GM11168 (cell line): ENCODE measurements around the gene PMM2.
"Not testable (repeated sequence)": the region's sequence is repeated elsewhere in the genome, so short reads cannot be mapped to it uniquely, and the experiment has no call there.

ENCODE experiments used
- in situ Hi-C: fragments of 300-500 bp; cut with MboI; formaldehyde crosslinking; loops from one replicate; pipeline ENCODE4 v1.12.0; 2022; ENCODE audit warnings: low sequenced_read_pairs; ENCODE audit not compliant: unreplicated experiment

PMM2 gene

DNA sequence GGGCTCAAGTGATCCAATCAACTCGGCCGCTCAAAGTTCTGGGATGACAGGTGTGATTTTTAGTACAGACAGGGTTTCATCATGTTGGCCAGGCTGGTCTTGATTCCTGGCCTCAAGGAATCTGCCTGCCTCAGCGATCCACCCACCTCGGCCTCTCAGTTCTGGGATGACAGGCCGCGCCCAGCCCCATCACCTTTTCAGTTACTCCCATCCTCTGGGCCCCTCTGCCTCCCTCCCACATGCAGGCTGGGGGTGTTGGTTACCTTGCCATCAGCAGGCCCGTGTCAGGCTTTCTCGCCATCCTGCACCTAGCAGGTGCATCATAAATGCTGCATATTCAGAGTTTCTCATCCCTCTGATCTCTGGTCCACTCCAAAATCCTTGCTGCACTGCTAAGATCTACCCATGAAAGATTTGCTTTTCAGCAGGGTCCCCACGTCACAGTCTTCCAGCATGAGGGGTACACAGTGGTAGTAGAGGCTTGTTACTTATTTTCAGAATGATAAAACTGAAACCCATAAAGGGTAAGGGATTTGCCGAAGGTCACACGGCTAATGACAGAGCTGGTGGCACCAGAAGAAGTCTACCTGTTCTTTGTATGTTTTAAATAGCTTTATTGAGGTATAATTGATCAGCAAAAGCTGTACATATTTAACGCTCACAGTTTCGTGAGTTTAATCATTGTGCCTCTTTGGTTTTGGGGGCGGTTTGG, 16.6 kb downstream of the PMM2 start:
- in situ Hi-C loops, result no loop called here

GRCh38 chr16:8816967-8817655, 19.5 kb downstream of the PMM2 start:
- in situ Hi-C loops, result no loop called here

DNA sequence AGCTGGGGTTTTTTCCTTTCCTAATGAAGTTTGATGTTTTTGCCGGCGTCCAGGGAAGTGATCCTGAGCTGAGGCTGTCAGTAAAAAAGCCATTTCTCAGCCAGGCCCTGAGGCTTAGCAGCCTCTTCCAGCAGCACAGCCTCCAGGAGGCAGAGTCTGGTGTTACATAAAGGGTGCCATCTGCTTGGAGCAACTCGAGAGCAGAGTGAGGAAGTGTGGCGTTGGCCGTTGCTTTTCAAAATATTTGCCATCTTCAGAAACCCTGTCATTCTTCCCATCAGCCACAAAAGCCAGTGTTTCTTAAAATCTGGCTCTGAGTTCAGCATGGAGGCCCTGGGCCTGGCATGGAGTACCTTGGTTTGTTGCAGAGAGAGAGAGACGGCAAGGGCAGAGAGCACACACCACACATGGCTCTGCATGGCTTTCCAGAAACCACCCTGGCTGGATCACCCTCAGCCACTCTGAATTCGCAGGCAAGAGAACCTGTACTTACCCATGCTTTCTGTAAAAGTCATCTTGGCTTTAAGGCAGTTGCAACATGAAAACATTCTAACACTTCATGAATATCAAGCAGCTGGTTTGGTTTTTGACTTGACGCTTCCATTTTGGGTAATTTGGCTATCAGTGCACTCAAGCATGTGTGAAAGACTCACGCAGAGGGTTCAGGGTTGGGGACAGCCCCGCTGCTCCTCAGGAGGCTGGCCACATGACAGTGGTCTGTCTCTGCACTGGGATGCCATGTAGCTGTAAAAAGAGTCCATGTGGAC, 21.0 kb downstream of the PMM2 start:
- in situ Hi-C loops, result no loop called here

GRCh38 chr16:8819411-8820034, 21.9 kb downstream of the PMM2 start:
- in situ Hi-C loops, result no loop called here

- in situ Hi-C loops, result no loop called here
Observed at GRCh38 chr16:8822403-8822802, 24.8 kb downstream of the PMM2 start.

DNA sequence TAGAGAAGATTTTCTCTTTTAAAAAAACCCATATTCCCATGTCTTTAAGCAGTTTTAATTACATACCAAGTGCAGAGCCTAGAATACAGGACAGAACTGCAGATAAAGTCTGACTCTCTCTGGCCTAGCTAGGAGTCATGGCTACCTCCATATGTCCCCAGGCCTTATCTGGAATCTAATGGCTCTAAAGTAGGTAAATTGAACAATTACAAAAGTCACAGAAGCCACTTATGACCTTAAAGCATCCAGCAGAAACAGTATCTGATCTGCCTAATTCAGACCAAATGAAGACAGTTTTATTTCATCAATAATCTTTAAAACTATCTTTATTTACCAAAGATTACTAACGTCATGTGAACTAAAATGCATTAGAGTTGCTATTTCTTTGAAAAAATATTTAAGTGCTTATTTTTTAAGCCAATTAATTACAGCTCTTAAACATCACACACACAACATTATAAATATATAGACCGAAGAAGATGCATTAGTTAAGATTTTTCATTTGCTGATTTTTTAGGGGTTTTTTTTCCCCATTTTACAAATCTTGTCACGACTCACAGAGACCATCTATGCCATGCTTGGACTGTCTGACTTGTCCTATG, 28.7 kb downstream of the PMM2 start:
- in situ Hi-C loops, result no loop called here

DNA sequence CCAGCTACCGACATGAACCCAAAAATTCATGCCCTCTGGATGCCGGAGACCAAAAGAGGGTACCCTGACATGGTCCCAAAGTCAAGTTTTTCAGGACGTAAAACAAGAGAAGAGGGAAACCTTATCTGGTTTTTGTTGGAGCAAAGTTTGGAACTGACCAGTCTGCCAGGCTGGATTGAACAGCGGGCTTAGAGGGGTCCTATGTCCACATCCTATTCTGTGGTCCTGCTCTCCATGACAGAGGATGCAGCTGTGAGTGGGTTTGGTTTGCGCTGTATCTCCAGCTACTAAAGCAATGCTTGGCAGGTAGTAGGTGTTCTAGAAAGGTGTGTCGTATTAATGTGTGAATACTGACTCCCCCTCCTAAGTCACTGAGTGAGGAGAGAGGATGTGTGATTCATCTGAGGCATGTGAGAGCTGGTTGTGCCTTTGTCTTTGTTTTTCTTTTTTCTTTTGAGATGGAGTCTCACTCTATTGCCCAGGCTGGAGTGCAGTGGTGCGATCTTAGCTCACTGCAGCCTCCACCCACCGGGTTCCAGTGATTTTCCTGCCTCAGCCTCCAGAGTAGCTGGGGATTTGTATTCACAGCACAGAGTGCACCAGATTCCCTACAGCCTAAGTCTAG, 31.0 kb downstream of the PMM2 start:
- in situ Hi-C loops, result no loop called here

GRCh38 chr16:8831450-8831849, 33.8 kb downstream of the PMM2 start:
- in situ Hi-C loops, result no loop called here

DNA sequence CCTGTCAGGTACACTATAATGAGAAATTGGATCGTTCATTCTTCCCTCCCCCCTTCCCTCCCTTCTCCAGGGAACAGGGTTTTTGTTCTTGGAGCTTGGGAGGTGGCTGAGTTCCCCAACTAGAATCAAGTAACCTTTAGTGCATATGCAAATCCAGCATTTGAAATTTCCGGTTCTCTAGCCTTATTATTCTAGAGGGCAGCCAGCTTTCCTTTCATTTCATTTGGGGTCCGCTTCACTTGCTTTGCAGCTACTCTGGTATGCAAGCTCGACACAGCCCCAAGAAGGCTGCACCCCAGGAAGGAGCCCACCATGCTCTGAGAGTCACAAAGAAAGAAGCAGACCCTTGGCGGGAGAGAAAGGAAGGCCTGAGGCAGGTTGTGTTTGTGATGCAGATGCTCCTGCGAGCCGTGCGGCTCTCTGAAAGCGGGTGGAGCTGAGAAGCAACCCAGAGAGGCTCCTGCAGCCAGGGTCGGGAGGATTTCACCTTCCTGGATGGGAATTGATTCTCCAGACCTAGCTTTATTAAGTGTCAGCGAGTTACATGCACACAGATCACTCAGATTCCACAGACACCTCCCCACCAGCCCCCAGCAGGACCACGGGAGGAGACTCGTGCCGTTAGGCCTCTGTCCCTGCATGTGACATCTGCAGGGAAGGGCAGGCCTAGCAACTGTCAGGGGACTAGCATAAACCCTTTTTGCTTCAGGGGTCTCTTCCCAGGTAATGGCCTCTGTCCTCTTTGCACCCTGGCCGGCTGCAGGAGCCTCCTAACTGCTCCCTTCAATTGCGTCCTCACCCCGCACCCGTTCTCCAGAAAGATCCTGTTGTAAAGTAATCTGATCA, 34.5 kb downstream of the PMM2 start:
- in situ Hi-C loops, result no loop called here

- in situ Hi-C loops, result no loop called here
Observed at GRCh38 chr16:8832717-8833105, 35.1 kb downstream of the PMM2 start.

GRCh38 chr16:8836797-8837196, 39.2 kb downstream of the PMM2 start:
- in situ Hi-C loops, result not testable (repeated sequence)

DNA sequence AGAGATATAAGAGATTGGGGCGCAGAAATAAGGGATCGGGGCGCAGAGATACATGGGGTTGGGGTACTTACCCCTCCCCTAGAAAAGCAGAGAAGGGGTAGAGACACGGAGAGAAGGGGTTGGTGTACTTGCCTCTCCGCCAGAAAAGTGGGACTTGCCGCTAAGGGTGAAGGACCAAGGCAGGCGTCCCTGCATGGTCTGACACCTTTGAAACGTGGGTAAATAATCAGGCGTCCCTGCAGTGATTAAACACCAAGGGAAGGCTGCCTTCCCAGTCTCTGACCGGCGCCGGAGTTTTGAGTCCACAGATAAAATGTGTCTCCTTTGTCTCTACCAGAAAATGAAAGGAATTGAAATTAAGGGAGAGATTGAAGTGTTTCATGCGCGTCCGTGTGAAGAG, 40.0 kb downstream of the PMM2 start:
- in situ Hi-C loops, result not testable (repeated sequence)

DNA sequence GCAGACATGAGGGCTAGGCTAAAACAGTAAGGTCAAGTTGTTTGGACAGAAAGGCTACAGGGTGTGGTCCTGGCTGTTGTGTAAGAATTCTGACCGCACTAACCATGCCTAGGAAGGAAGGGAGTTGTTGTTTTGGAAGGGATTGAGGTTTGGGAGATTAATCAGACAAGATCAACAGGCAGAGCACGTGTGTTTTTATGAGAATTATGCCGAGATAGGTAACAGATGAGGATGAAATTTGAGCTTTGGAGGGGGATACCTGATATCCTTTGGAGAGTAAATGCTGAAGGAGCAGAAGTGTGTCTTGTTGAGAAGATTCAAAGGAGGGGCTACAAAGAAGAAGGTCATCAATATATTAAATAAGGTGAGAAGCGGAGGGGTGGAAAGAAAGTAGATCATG, 44.4 kb downstream of the PMM2 start:
- in situ Hi-C loops, result not testable (repeated sequence)

GRCh38 chr16:8843296-8843695, 45.7 kb downstream of the PMM2 start:
- in situ Hi-C loops, result not testable (repeated sequence)

GRCh38 chr16:8845699-8846298, 48.2 kb downstream of the PMM2 start:
- in situ Hi-C loops, result no loop called here

- in situ Hi-C loops, result no loop called here
Observed at GRCh38 chr16:8846401-8846932, 48.8 kb downstream of the PMM2 start.

DNA sequence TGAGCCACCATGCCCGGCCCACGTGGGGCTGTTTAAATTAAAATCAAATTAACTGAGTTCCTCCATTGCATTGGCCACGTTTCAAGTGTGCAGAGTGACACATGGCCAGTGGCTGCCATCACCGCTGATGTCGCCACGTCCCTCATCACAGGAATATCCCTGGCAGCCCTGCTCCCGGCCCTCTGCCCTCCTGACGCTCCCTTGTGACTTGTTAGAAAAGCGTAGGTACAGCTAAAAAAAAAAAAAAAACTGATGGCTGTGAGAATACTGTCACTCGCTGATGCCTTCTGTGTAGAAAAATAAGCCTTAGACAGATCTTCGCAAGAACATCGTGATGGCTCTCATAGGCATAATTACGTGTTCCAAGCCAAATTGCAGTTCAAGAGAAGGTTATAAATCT, 49.5 kb downstream of the PMM2 start:
- in situ Hi-C loops, result no loop called here

- in situ Hi-C loops, result no loop called here
Observed at GRCh38 chr16:8847623-8848022, 50.0 kb downstream of the PMM2 start.
